Right renal cortex interstitium (tissue), 3 donors: ENCODE results near the gene NPB. TPM values are rescaled to one million over a fixed set of nuclear protein-coding genes. Genes with fewer than 3 reads are reported as not detected.
A peak's percentile ranks its signal among the peaks of the same experiment; 100 is the strongest.

Experiments used
- DNase-seq, 3 donors: peaks; one replicate each; pipeline ENCODE4 v3.0.0-alpha.2; 2013; ENCODE audit warnings: low read depth in 3 of 3, low spot score in 2 of 3
- polyA plus RNA-seq, 3 donors: library from polyadenylated mRNA; unstranded; fragments of 120-200 nt; gene quantifications; one replicate each; pipeline ENCODE4 v1.2.1, GENCODE V29; 2013; ENCODE audit not compliant: insufficient read length in 3 of 3

Gene NPB
- 1 to 10 TPM in 2 of 3 donors, under 1 TPM in 1; 0.96 to 1.4 (median 1.1) TPM for polyA plus RNA-seq

- DNase-seq, result no peak
These were observed at the start of gene NPB for GRCh38 chr17:81902023-81902652. Gene NPB, plus strand, starts transcription at chr17:81902238. Its CDS starts 40 bp downstream, at chr17:81902278.

GRCh38 chr17:81854974-81855774, 46.9 kb upstream of the NPB start:
- no peak for DNase-seq

GRCh38 chr17:81858170-81858966, 43.7 kb upstream of the NPB start:
- DNase-seq, result no peak

- no peak for DNase-seq
These were observed 42.8 kb upstream of the NPB start for GRCh38 chr17:81858967-81859905.

GRCh38 chr17:81859906-81860755, 41.9 kb upstream of the NPB start, which contains the start of gene P4HB:
Gene P4HB, minus strand, starts transcription at chr17:81860535. Its CDS starts 64 bp downstream, at chr17:81860471.
- DNase-seq, result no peak

- DNase-seq, result peak; percentile 99 to 100 (median 100)
These were observed 41.1 kb upstream of the NPB start for GRCh38 chr17:81860756-81861568.

GRCh38 chr17:81863123-81863675, 38.8 kb upstream of the NPB start:
- no peak for DNase-seq

- no peak for DNase-seq
These were observed 37.9 kb upstream of the NPB start for GRCh38 chr17:81863833-81864768.

GRCh38 chr17:81865358-81865732, 36.7 kb upstream of the NPB start:
- DNase-seq, result no peak

- no peak for DNase-seq
These were observed 36.2 kb upstream of the NPB start for GRCh38 chr17:81865733-81866439.

GRCh38 chr17:81866440-81867169, 35.4 kb upstream of the NPB start:
- DNase-seq, result no peak

- DNase-seq, result no peak
These were observed 34.7 kb upstream of the NPB start for GRCh38 chr17:81867170-81867990.

GRCh38 chr17:81867991-81868673, 33.9 kb upstream of the NPB start:
- DNase-seq, result no peak

- no peak for DNase-seq
These were observed 33.3 kb upstream of the NPB start for GRCh38 chr17:81868674-81869220.
